ENCODE data around the gene CBX7. TPM values are rescaled to one million over a fixed set of nuclear protein-coding genes. Genes with fewer than 3 reads are reported as not detected.

CBX7 gene
- total and polyA plus RNA-seq, 2 experiments from 2014 or later, result 2.6 to 11.5 TPM

DNA sequence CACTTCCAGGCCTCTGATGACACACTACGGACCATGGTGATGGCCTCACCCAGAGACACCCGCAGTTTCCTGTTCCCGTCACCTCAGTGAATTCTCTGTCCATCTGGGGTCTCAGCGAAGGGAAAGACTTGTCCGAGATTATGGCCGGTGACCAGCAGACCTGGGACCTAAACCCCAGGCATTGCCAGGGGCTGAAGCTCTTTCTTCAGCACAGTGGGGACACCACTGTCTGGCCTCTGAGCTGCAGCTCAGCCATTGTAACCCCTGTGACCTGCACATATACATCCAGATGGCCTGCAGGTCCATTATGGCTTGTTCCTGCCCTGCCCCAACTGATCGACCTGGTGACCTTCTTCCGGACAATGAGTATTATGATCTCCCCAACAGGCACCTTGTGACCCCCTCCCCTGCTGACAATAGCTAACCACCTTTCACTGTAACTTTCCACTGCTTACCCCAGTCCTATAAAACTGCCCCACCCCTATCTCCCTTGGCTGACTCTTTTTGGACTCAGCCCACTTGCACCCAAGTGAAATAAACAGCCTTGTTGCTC is 22.3 kb downstream of the CBX7 start:
- H3K36me3 ChIP-seq (ENCODE audit: insufficient read depth), result no peaks in the 10 kb centered on the region
- H2AFZ ChIP-seq, result no peak overlapping the region
- H3K4me3 ChIP-seq, result no peak overlapping the region
- H3K36me3 Mint-ChIP-seq (ENCODE audit: low read depth), result no peaks in the 10 kb centered on the region
- H3K27ac ChIP-seq (ENCODE audit: low read depth), result no peak overlapping the region
- H3K79me2 ChIP-seq (replicated peaks; ENCODE audit: insufficient read depth), result no peaks in the 10 kb centered on the region
- no peaks in the 10 kb centered on the region for H3F3A ChIP-seq (replicated peaks; ENCODE audit: low read depth)
- peaks cover 5% of the 10 kb centered on the region; the same call in 1 of the 3 replicates for H3K9me3 Mint-ChIP-seq
- no peaks in the 10 kb centered on the region for H3K27me3 ChIP-seq (ENCODE audit: insufficient read depth)
- peaks cover 29% of the 10 kb centered on the region for H3K4me1 Mint-ChIP-seq
- H3K4me3 Mint-ChIP-seq, result no peak overlapping the region
- H3K27me3 Mint-ChIP-seq (ENCODE audit: insufficient read depth, low read depth, poor library complexity), result peaks cover 18% of the 10 kb centered on the region
- DNase-seq (ENCODE audit: low spot score), result no peak
- H3K4me2 ChIP-seq, result no peak overlapping the region
- H3K9me2 ChIP-seq (ENCODE audit: insufficient read depth), result no peaks in the 10 kb centered on the region
- no peak overlapping the region for H3K27ac Mint-ChIP-seq
- H3K4me1 ChIP-seq (ENCODE audit: insufficient read depth), result peaks cover 13% of the 10 kb centered on the region
- no peaks in the 10 kb centered on the region for H4K20me1 ChIP-seq (replicated peaks; ENCODE audit: insufficient read depth)
- no peak for TF ChIP-seq EZH2phosphoT487 (IDR thresholded peaks at IDR 0.05; ENCODE audit: unreplicated experiment)
- TF ChIP-seq, protein P1, sequence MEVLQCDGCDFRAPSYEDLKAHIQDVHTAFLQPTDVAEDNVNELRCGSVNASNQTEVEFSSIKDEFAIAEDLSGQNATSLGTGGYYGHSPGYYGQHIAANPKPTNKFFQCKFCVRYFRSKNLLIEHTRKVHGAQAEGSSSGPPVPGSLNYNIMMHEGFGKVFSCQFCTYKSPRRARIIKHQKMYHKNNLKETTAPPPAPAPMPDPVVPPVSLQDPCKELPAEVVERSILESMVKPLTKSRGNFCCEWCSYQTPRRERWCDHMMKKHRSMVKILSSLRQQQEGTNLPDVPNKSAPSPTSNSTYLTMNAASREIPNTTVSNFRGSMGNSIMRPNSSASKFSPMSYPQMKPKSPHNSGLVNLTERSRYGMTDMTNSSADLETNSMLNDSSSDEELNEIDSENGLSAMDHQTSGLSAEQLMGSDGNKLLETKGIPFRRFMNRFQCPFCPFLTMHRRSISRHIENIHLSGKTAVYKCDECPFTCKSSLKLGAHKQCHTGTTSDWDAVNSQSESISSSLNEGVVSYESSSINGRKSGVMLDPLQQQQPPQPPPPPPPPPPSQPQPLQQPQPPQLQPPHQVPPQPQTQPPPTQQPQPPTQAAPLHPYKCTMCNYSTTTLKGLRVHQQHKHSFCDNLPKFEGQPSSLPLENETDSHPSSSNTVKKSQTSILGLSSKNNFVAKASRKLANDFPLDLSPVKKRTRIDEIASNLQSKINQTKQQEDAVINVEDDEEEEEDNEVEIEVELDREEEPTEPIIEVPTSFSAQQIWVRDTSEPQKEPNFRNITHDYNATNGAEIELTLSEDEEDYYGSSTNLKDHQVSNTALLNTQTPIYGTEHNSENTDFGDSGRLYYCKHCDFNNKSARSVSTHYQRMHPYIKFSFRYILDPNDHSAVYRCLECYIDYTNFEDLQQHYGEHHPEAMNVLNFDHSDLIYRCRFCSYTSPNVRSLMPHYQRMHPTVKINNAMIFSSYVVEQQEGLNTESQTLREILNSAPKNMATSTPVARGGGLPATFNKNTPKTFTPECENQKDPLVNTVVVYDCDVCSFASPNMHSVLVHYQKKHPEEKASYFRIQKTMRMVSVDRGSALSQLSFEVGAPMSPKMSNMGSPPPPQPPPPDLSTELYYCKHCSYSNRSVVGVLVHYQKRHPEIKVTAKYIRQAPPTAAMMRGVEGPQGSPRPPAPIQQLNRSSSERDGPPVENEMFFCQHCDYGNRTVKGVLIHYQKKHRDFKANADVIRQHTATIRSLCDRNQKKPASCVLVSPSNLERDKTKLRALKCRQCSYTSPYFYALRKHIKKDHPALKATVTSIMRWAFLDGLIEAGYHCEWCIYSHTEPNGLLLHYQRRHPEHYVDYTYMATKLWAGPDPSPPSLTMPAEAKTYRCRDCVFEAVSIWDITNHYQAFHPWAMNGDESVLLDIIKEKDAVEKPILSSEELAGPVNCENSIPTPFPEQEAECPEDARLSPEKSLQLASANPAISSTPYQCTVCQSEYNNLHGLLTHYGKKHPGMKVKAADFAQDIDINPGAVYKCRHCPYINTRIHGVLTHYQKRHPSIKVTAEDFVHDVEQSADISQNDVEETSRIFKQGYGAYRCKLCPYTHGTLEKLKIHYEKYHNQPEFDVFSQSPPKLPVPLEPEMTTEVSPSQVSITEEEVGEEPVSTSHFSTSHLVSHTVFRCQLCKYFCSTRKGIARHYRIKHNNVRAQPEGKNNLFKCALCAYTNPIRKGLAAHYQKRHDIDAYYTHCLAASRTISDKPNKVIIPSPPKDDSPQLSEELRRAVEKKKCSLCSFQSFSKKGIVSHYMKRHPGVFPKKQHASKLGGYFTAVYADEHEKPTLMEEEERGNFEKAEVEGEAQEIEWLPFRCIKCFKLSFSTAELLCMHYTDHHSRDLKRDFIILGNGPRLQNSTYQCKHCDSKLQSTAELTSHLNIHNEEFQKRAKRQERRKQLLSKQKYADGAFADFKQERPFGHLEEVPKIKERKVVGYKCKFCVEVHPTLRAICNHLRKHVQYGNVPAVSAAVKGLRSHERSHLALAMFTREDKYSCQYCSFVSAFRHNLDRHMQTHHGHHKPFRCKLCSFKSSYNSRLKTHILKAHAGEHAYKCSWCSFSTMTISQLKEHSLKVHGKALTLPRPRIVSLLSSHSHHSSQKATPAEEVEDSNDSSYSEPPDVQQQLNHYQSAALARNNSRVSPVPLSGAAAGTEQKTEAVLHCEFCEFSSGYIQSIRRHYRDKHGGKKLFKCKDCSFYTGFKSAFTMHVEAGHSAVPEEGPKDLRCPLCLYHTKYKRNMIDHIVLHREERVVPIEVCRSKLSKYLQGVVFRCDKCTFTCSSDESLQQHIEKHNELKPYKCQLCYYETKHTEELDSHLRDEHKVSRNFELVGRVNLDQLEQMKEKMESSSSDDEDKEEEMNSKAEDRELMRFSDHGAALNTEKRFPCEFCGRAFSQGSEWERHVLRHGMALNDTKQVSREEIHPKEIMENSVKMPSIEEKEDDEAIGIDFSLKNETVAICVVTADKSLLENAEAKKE (CRISPR knock-in tag; IDR thresholded peaks at IDR 0.05), result no peak
- TF ChIP-seq, protein P2, sequence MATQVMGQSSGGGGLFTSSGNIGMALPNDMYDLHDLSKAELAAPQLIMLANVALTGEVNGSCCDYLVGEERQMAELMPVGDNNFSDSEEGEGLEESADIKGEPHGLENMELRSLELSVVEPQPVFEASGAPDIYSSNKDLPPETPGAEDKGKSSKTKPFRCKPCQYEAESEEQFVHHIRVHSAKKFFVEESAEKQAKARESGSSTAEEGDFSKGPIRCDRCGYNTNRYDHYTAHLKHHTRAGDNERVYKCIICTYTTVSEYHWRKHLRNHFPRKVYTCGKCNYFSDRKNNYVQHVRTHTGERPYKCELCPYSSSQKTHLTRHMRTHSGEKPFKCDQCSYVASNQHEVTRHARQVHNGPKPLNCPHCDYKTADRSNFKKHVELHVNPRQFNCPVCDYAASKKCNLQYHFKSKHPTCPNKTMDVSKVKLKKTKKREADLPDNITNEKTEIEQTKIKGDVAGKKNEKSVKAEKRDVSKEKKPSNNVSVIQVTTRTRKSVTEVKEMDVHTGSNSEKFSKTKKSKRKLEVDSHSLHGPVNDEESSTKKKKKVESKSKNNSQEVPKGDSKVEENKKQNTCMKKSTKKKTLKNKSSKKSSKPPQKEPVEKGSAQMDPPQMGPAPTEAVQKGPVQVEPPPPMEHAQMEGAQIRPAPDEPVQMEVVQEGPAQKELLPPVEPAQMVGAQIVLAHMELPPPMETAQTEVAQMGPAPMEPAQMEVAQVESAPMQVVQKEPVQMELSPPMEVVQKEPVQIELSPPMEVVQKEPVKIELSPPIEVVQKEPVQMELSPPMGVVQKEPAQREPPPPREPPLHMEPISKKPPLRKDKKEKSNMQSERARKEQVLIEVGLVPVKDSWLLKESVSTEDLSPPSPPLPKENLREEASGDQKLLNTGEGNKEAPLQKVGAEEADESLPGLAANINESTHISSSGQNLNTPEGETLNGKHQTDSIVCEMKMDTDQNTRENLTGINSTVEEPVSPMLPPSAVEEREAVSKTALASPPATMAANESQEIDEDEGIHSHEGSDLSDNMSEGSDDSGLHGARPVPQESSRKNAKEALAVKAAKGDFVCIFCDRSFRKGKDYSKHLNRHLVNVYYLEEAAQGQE (IDR thresholded peaks at IDR 0.05; ENCODE audit: unreplicated experiment), result no peak
- TF ChIP-seq ZNF331 (CRISPR knock-in tag; IDR thresholded peaks at IDR 0.05; ENCODE audit: low read depth), result no peak
- ATAC-seq, result no peak

Measured in GM23338 (cell line).